Body of pancreas (tissue), 4 donors: ENCODE measurements around the gene FATE1. TPM values are rescaled to one million over a fixed set of nuclear protein-coding genes. Genes with fewer than 3 reads are reported as not detected.

Source experiments
- ATAC-seq: fragments of 150-250 bp; one replicate; pipeline ENCODE4 v1.9.1; 2016
- DNase-seq, 4 donors: peaks; one replicate each; pipeline ENCODE4 v3.0.0-alpha.2; 2019
- H3K27ac ChIP-seq, 4 donors: fragments of 200-600 bp; sonication (generic); 1 replicate in 3 of 4; 2 replicates in 1 of 4; pipeline versions ENCODE4 v1.5.1 to v1.6.1; 2016 to 2019; ENCODE audit warnings: mild to moderate bottlenecking in 1 of 4, mixed read lengths in 1 of 4, moderate library complexity in 1 of 4
- H3K27me3 ChIP-seq, 2 donors: fragments of 200-600 bp; sonication (generic); one replicate each; pipeline ENCODE4 v1.6.0; 2016; ENCODE audit warnings: mild to moderate bottlenecking in 1 of 2
- H3K36me3 ChIP-seq, 2 donors: fragments of 200-600 bp; sonication (generic); replicated peaks in 1 of 2; 2 replicates each; pipeline ENCODE4 v1.5.1; 2016; ENCODE audit warnings: low read depth in 2 of 2; ENCODE audit not compliant: insufficient read depth in 1 of 2
- H3K4me1 ChIP-seq: fragments of 200-600 bp; sonication (generic); one replicate; pipeline ENCODE4 v1.6.0; 2016
- H3K4me3 ChIP-seq, 2 donors: fragments of 200-600 bp; sonication (generic); 1 replicate in 1 of 2; 2 replicates in 1 of 2; pipeline ENCODE4 v1.5.1; 2016 to 2019
- H3K9me3 ChIP-seq, 3 donors: fragments of 200-600 bp; sonication (generic); 1 replicate in 2 of 3; 2 replicates in 1 of 3; pipeline ENCODE4 v1.5.1; 2016
- POLR2A ChIP-seq, 3 donors: fragments of 450-650 bp; IDR thresholded peaks; one replicate each; pipeline ENCODE4 v1.6.1; 2016; ENCODE audit warnings: antibody characterized with exemption in 3 of 3, mild to moderate bottlenecking in 2 of 3
- WGBS, 2 donors: methylation state at CpG; one replicate each; pipeline ENCODE4 v1.1.5; 2017; 5-methylcytosine and 5-hydroxymethylcytosine counted together
- intact Hi-C: fragments of 100-400 bp; cut with DNase I; formaldehyde crosslinking; loops from one replicate; pipeline ENCODE4 v1.15.1; 2023
- total RNA-seq, 2 donors: library from RNA; depleted of rRNA; stranded (reverse); fragments of >200 nt; gene quantifications; one replicate each; pipeline ENCODE4 v1.1.0, GENCODE V29; 2016
- TF ChIP-seq, protein P1 (sequence below), 7 experiments: fragments of 450-650 bp in 4 of 7; fragments of 200-600 bp in 3 of 7; sonication (generic) in 3 of 7; IDR thresholded peaks; one replicate each; pipeline ENCODE4 v1.5.1; 2016 to 2019; ENCODE audit warnings: antibody characterized with exemption in 7 of 7

The FATE1 gene
- total RNA-seq, 2 donors from 2014 or later = not detected

DNA sequence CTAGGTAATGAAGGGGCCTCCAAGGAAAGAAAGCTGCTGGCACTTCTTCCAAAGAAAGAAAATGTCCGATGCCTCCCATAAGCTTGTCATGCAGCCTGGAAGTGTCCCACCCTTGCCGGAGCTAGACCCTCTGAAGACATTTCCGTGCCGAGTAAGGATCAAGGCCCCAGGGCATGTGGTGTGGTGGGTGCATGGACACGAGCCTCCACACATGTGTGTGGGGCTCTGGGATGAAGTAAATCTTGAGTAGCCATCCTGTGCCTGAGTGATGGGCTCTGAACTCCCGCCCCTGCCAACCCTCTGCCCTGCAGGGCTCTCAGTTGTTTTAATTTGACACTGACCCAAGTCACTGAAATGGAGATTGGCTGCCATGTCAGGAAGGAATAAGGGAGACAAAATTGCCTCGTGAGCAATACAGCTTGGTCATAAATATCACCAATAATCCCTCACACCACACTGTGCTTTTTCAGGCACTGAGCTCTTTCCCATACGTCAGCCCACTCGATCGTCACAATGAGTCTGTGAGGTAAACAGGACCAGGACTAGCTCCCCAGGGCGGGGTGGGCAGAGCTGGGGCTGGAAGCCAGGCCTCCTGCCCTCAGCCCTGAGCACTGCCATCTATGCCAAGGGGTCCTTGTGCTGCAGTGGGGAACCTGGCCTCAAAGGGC lies 43.3 kb downstream of the FATE1 start:
- intact Hi-C loops = no loop called here
- DNase-seq = no peak
- Histone ChIP-seq H3K4me1 (no peaks in the 10 kb centered on the region), H3K9me3 (no peaks in the 10 kb centered on the region), H3K27me3 (no peaks in the 10 kb centered on the region), H3K36me3 (no peaks in the 10 kb centered on the region), H3K27ac (no peak overlapping the region), H3K4me3 (no peak overlapping the region)
- 87 to 88% methylated on average over 9 to 11 of the region's 11 CpGs for WGBS, 2 donors
- TF ChIP-seq, protein P1, sequence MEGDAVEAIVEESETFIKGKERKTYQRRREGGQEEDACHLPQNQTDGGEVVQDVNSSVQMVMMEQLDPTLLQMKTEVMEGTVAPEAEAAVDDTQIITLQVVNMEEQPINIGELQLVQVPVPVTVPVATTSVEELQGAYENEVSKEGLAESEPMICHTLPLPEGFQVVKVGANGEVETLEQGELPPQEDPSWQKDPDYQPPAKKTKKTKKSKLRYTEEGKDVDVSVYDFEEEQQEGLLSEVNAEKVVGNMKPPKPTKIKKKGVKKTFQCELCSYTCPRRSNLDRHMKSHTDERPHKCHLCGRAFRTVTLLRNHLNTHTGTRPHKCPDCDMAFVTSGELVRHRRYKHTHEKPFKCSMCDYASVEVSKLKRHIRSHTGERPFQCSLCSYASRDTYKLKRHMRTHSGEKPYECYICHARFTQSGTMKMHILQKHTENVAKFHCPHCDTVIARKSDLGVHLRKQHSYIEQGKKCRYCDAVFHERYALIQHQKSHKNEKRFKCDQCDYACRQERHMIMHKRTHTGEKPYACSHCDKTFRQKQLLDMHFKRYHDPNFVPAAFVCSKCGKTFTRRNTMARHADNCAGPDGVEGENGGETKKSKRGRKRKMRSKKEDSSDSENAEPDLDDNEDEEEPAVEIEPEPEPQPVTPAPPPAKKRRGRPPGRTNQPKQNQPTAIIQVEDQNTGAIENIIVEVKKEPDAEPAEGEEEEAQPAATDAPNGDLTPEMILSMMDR (IDR thresholded peaks at IDR 0.05) = no peak
- no peak for ATAC-seq

DNA sequence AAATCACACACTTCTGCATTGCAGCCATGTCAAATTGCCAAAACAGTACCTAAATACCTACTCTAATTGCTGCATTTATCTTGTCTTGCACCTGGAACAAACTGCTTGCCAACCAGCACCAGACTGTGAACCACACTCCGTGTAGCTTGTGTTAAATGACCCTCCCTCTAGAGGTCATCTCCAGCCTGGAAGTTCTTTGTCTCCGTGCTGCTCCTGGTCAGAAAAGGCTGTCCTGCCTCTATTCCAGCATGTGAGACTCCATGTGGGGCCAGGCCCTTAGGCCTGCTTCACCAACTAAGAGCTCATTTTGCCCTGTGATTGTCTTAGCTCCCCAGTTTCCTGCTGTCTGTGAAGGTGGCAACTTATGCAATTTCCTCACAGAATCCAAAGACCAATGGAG lies 47.0 kb downstream of the FATE1 start:
- H3K27ac ChIP-seq = no peak overlapping the region
- no peaks in the 10 kb centered on the region for H3K27me3 ChIP-seq
- H3K36me3 ChIP-seq = no peaks in the 10 kb centered on the region
- no peaks in the 10 kb centered on the region for H3K9me3 ChIP-seq
- H3K4me1 ChIP-seq = no peaks in the 10 kb centered on the region
- ATAC-seq (no peak), DNase-seq (no peak)
- no peak overlapping the region for H3K4me3 ChIP-seq
- 34 to 62% methylated on average over 2 of the region's 2 CpGs for WGBS, 2 donors
- intact Hi-C loops = no loop called here
- TF ChIP-seq, protein P1 (IDR thresholded peaks at IDR 0.05) = no peak
- TF ChIP-seq POLR2A (IDR thresholded peaks at IDR 0.05) = no peak

DNA sequence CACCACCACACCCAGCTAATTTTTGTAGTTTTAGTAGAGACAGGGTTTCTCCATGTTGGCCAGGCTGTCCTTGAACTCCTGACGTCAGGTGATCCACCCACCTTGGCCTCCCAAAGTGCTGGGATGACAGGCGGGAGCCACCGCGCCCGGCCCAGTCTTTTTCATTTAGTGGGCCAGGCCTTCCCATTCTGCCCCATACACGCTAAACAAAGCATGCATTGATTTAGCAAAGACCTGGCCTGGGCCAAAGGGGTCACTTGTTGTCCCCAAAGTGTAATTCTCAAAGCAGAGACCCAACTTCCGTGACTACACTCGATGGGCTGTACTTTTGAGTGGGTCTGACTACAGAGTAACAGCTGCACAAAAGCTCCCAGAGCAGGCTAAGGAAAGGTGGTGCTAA lies 47.9 kb downstream of the FATE1 start:
- Histone ChIP-seq H3K27me3 (no peaks in the 10 kb centered on the region), H3K9me3 (no peaks in the 10 kb centered on the region), H3K4me3 (no peak overlapping the region), H3K27ac (no peak overlapping the region), H3K36me3 (no peaks in the 10 kb centered on the region), H3K4me1 (no peaks in the 10 kb centered on the region)
- DNase-seq = no peak
- ATAC-seq = no peak
- 84 to 100% methylated on average over 1 to 4 of the region's 8 CpGs for WGBS, 2 donors
- intact Hi-C loops = no loop called here
- TF ChIP-seq POLR2A (IDR thresholded peaks at IDR 0.05) = no peak
- TF ChIP-seq, protein P1 (IDR thresholded peaks at IDR 0.05) = no peak

DNA sequence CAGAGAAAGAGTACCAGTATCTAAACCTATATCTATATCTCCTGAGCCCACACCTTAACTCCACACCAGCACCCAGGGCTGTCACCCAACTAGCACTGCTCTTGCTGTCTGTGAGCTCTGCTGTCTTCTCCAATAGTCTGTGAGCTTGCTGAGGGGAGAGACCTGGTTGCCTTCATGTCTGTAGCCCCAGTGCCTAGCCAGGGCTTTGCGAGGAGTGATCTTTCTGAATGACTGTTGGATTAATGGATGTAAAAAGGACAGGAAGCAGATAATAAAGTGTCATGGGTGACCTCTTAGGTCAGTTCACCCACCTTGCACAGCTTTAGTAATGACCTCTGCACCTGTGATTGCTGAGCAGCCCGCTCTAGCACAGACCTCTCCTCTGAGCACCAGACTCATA lies 49.2 kb downstream of the FATE1 start:
- intact Hi-C loops = no loop called here
- Histone ChIP-seq H3K9me3 (no peaks in the 10 kb centered on the region), H3K4me3 (no peak overlapping the region), H3K4me1 (no peaks in the 10 kb centered on the region), H3K27ac (no peak overlapping the region), H3K27me3 (no peaks in the 10 kb centered on the region), H3K36me3 (no peaks in the 10 kb centered on the region)
- ATAC-seq (no peak), DNase-seq (no peak)
- TF ChIP-seq POLR2A (IDR thresholded peaks at IDR 0.05) = no peak
- TF ChIP-seq, protein P1 (IDR thresholded peaks at IDR 0.05) = no peak
- 74 to 86% methylated on average over 2 of the region's 2 CpGs for WGBS, 2 donors

DNA sequence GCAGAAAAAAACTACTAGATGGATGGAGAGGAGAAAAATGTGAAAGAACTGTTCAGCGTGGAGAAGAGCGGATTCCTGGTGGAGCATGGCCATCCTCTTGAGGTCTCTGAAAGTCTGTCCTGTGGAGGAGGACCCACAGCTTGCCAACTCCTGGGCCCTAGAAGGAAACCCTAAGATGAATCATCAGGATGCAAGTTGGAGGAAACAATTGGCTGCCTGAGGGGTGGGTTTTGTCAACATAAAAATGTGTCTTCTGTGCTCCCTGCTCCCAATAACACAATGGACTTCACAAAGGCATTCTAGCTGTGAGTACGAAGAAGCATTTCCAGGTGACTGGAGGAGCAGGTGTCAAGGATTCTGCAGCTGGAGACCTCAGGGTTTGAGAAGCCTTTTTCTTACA lies 55.9 kb downstream of the FATE1 start:
- H3K4me1 ChIP-seq = no peaks in the 10 kb centered on the region
- 87 to 97% methylated on average over 3 of the region's 3 CpGs for WGBS, 2 donors
- H3K27ac ChIP-seq = no peak overlapping the region
- DNase-seq (no peak), ATAC-seq (no peak)
- H3K36me3 ChIP-seq = no peaks in the 10 kb centered on the region
- H3K9me3 ChIP-seq = no peaks in the 10 kb centered on the region
- intact Hi-C loops = no loop called here
- H3K27me3 ChIP-seq = no peaks in the 10 kb centered on the region
- TF ChIP-seq, protein P1 (IDR thresholded peaks at IDR 0.05) = no peak
- TF ChIP-seq POLR2A (IDR thresholded peaks at IDR 0.05) = no peak
- no peak overlapping the region for H3K4me3 ChIP-seq
